HG03108 (cell line): ENCODE data around the gene SEC14L6.

ENCODE experiments used
- ATAC-seq: cut with Tn5 transposase; IDR thresholded peaks from one replicate; pipeline ENCODE4 v1.9.1; 2021; ENCODE audit warnings: moderate library complexity; ENCODE audit not compliant: unreplicated experiment

SEC14L6 gene

DNA sequence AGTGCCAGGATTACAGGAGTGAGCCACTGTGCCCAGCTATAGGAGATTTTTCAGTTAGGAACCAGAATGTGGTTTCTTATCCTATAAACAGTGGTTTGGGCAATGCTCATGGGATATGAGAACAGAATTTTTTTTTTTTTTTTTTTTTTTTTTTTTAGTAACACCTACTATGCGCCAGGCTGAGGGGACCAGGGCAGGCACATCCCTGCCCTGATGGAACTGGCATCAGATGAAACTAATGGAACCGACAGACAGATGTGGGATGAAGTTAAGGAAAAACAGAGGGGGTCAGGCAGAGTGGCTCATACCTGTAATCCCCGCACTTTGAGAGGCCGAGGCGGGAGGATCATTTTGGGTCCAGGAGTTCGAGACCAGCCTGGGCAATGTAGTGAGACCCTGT lies 45.9 kb downstream of the SEC14L6 start:
- no peak for ATAC-seq

DNA sequence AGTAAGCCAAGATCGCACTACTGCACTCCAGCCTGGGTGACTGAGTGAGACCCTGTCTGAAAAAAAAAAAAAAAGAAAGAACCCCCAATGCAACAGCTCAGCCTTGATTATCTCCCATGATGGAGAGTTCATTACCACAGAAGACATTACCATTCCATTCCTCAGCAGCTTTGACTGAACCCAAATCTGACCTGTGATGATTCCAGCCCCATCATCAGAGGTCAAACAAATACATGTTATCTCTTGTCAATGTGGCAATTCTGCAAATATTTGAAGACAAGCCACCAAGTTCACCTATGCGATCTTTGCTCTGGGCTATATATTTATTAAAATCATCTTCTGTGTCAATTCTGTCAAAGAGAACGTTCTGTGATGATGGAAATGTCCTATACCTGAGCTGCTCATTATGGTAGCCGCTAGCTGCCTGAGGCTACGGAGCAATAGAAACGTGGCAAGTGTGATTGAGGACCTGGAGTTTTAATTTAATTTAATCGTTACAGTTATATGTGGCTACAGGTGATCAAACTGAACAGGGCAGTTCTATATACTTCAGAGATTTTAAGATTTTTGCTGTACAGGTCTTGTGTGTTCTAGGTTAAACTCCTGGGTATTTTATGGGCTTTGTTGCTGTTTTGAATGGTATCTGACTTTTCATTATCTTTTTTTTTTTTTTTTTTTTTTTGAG lies 48.9 kb downstream of the SEC14L6 start:
- ATAC-seq = no peak

GRCh38 chr22:30495041-30495784 lies 51.3 kb downstream of the SEC14L6 start:
- ATAC-seq = no peak

DNA sequence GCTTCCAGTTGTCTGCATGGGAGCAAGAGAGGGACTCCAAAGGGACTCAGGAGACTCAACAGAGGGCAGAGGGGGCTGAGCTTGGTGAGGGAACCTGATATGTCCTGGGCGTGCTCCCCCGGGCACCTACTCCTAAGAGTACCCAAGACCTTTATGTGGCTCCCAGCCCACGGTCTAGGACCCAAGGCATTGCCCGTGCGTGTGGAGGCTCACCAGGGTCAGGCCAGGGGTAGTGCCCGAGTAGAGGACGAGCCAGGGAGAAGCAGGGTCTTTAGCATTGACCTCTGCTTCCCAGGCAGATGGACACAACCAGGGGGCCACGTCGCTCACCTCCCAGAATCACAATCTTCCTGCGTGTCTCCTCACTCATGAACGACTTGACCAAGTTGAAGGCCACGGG lies 54.4 kb downstream of the SEC14L6 start:
- no peak for ATAC-seq

DNA sequence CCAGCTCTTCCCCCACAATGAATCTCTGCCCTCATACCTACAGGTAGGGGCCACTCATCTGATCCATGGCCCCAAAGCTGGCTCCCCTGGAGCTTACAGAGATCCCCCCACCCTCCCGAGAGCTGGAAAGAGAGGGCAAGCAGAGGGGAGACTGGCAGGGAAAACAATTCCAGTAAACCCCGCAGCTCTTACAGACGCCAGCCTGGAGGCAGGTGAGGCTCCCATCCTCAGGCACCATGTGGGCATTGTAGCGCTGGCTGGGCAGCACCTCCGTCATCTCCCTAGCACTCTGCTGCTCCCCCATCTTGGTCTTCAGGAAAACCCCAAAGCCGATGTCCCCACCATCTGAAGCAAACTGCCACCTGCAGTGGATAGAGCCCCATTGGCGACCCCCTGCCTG lies 55.2 kb downstream of the SEC14L6 start:
- ATAC-seq = no peak

DNA sequence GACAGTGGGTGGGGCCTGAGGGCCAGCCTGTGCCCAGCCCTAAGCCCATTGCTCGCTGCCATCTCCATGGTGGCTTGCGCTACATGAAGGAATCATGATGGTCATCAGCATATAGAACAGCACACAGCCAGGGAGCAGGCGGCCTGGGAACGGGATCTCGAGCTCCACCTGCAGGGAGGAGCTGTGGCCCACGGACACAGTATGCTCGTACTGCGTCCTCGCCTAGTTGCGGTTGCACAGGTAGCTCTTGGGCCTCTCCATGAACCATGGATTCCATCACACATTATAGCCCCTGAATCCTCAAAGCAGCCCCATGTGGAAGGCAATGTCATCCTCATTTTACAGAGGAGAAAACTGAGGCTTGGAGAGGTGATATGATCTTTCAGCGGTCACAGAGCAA lies 56.1 kb downstream of the SEC14L6 start:
- ATAC-seq = no peak

DNA sequence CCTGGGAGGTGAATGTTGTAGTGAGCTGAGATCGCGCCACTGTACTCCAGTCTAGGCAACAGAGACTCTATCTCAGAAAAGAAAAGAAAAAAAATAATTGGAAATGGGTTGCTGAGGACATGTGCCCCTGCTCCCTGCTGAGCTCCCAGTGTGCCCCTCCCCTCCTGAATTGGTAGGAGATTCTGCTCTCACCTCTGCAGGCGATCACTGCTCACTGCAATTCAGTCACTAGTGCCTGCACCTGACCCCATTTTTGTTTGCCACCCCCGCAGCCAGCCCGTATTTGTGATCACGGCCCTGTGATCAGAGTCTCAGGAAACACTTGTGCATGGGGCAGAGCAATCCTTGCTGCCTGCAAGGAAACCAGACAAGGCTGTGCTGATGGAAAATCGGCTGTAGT lies 58.4 kb downstream of the SEC14L6 start:
- ATAC-seq = no peak

- no peak for ATAC-seq
These were observed 59.9 kb downstream of the SEC14L6 start for GRCh38 chr22:30486661-30487115.

DNA sequence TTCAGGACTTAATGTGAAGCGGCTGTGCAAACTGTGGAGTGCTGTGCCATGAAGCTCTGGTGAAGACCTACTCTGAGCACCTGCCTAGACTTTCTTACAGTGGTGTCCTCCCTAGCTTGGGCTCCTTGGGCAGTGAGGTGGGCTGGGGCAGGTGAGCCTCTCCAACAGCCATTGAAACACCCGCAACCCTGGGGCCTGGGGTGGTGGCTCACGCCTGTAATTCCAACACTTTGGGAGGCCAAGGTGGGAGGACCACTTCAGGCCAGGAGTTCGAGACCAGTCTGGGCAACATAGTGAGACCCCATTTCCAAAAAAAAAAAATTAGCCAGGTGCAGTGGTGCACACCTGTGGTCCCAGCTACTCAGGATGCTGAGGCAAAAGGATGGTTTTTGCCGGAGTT lies 60.4 kb downstream of the SEC14L6 start:
- no peak for ATAC-seq

DNA sequence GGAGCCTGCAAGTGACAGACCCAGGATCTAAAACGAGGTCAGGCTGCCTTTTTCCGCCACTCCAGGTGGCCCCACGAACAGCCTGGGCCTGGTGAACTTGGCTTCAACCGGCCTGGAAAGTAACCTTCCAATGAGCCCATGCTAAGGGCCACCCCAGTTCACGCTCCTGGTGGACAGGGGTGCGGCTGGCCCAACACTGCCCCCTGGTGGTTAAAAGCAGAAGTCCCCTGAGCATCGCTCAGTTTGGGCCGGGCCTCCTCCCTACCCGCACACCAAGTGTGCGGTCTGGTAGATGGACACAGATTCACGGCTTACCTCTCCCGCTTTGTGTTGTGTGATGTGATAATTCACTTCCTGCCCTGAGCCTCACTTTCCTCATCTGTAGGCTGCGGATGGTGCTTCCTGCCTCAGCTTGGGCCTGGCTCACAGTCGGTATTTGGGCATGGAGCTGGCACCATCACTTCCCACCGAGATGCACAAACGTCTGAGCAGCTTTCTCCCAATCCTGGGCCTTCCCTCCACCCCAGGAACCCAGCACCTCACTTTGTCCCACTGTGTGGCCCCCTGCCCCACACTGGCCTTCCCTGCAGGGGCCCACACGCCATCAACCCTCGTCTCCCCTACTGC lies 61.1 kb downstream of the SEC14L6 start:
- no peak for ATAC-seq

DNA sequence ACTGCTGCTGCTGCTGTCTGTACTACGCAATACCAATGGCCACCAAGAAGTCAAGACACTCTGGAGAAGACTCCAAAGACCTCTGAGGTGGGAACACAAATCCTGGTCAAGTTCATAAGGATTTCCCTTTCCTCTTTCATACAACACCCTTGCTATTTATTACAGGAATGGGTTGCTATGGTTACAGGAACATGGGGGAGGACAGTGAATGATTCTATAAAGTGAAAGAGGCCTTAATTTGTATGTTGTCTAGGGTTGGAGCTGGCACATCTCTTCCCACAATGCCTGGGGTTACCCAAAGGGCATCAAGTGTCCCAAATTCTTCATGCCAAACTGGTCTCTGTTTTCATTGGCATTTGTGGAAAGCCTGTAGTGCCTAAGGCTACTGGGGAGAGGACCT lies 63.4 kb downstream of the SEC14L6 start:
- ATAC-seq = no peak

- ATAC-seq = no peak
These were observed 64.8 kb downstream of the SEC14L6 start for GRCh38 chr22:30481711-30482110.

DNA sequence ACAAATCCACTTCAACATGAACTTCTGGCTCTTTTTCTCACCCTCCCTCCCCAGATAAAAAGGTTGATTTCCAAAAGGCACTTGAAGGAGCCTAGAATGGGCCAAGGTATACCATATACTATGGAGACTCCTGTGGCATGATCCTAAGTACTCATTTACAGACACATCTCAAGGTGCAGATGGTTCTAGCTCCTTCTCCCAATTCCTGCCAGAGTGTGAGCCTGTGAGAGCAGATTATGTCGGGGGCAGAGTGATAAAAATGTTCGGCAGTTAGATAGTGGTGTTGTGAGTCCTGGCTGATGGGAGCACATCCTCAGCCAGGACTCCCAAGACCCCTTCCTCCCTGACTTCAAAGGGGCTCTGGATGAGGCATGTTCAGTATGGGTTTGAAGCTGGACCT lies 66.6 kb downstream of the SEC14L6 start:
- ATAC-seq = no peak

- ATAC-seq = no peak
These were observed 71.7 kb downstream of the SEC14L6 start for GRCh38 chr22:30474683-30475424.

GRCh38 chr22:30474121-30474520 lies 72.4 kb downstream of the SEC14L6 start:
- no peak for ATAC-seq

- no peak for ATAC-seq
These were observed 73.4 kb downstream of the SEC14L6 start for GRCh38 chr22:30472994-30473720.
